Gastroesophageal sphincter (tissue), 4 donors: ENCODE data around the gene ITGA7. TPM values are rescaled to one million over a fixed set of nuclear protein-coding genes. Genes with fewer than 3 reads are reported as not detected.

Experiments
- ATAC-seq: fragments of 150-250 bp; one replicate; pipeline ENCODE4 v1.9.1; 2016; ENCODE audit warnings: mild to moderate bottlenecking, moderate library complexity
- H3K27ac ChIP-seq, 4 donors: fragments of 200-600 bp; sonication (generic) in 3 of 4; 1 replicate in 3 of 4; 2 replicates in 1 of 4; pipeline ENCODE4 v1.5.1; 2016 to 2019
- H3K27me3 ChIP-seq: fragments of 200-600 bp; sonication (generic); one replicate; pipeline ENCODE4 v1.5.1; 2019
- H3K36me3 ChIP-seq, 2 donors: fragments of 200-600 bp; sonication (generic); one replicate each; pipeline ENCODE4 v1.5.1; 2019; ENCODE audit warnings: control low read depth in 1 of 2
- H3K4me1 ChIP-seq, 3 donors: fragments of 200-600 bp; sonication (generic); 1 replicate in 2 of 3; 2 replicates in 1 of 3; pipeline ENCODE4 v1.5.1; 2016 to 2019; ENCODE audit warnings: control low read depth in 2 of 3
- H3K4me3 ChIP-seq, 2 donors: fragments of 200-600 bp; sonication (generic); one replicate each; pipeline ENCODE4 v1.5.1; 2019; ENCODE audit warnings: mild to moderate bottlenecking in 1 of 2, moderate library complexity in 1 of 2
- H3K9me3 ChIP-seq, 3 donors: fragments of 200-600 bp; sonication (generic); one replicate each; pipeline ENCODE4 v1.5.1; 2017 to 2019; ENCODE audit warnings: control low read depth in 2 of 3
- EP300 ChIP-seq: sonication (generic); formaldehyde crosslinking; IDR thresholded peaks from one replicate; pipeline ENCODE4 v1.6.1; 2017; ENCODE audit warnings: antibody characterized with exemption, mild to moderate bottlenecking
- POLR2A ChIP-seq, 2 donors: fragments of 450-650 bp; IDR thresholded peaks; one replicate each; pipeline ENCODE4 v1.6.1; 2017; ENCODE audit warnings: antibody characterized with exemption in 2 of 2, mild to moderate bottlenecking in 2 of 2, moderate library complexity in 1 of 2
- POLR2AphosphoS5 ChIP-seq: sonication (generic); formaldehyde crosslinking; IDR thresholded peaks from one replicate; pipeline ENCODE4 v1.6.1; 2017; ENCODE audit warnings: antibody characterized with exemption
- WGBS, 2 donors: methylation state at CpG; one replicate each; pipeline ENCODE4 v1.1.5; 2018; ENCODE audit warnings: low coverage in 1 of 2; 5-methylcytosine and 5-hydroxymethylcytosine counted together
- total RNA-seq, 4 donors: library from RNA; depleted of rRNA; stranded (reverse); fragments of >200 nt; gene quantifications; one replicate each; pipeline ENCODE4 v1.1.0, GENCODE V29; 2016
- TF ChIP-seq, protein P1 (sequence below), 4 experiments: fragments of 200-600 bp in 2 of 4; fragments of 450-650 bp in 2 of 4; sonication (generic) in 1 of 4; IDR thresholded peaks; one replicate each; pipeline ENCODE4 v1.5.1; 2017 to 2019; ENCODE audit warnings: antibody characterized with exemption in 4 of 4, mild to moderate bottlenecking in 2 of 4, moderate library complexity in 2 of 4

Gene ITGA7
- total RNA-seq, 4 donors from 2014 or later = 143 to 260 (median 182) TPM

DNA sequence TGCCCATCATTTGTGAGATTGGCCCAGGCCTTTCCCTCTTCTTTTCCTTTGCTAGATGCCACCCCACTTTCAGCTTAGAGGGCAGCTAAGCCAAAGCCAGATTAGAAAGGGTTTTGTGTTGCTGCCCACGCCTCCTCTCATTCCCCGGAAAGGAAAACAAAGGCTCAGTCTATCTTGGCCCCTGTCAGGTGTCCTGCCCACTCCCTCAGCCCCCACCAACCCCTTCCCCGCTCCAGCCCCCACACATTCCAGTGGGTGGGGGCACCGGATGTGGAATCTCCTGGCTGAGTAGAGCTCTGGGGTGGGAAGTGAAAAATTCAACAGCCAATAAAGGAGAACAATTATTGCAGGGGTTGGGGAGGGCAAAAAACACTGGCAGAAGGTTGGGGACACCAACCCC lies 10.3 kb upstream of the ITGA7 start:
- H3K4me1 ChIP-seq = peaks cover 18 to 92% (median 60%) of the 10 kb centered on the region in 3 donors
- ATAC-seq = no peak
- no peaks in the 10 kb centered on the region for H3K9me3 ChIP-seq
- peak overlapping the region in 1 of 2 donors; percentile 77 for H3K4me3 ChIP-seq
- TF ChIP-seq EP300 (no peak), POLR2AphosphoS5 (no peak), POLR2A (IDR thresholded peaks at IDR 0.05) (no peak)
- TF ChIP-seq, protein P1, sequence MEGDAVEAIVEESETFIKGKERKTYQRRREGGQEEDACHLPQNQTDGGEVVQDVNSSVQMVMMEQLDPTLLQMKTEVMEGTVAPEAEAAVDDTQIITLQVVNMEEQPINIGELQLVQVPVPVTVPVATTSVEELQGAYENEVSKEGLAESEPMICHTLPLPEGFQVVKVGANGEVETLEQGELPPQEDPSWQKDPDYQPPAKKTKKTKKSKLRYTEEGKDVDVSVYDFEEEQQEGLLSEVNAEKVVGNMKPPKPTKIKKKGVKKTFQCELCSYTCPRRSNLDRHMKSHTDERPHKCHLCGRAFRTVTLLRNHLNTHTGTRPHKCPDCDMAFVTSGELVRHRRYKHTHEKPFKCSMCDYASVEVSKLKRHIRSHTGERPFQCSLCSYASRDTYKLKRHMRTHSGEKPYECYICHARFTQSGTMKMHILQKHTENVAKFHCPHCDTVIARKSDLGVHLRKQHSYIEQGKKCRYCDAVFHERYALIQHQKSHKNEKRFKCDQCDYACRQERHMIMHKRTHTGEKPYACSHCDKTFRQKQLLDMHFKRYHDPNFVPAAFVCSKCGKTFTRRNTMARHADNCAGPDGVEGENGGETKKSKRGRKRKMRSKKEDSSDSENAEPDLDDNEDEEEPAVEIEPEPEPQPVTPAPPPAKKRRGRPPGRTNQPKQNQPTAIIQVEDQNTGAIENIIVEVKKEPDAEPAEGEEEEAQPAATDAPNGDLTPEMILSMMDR (IDR thresholded peaks at IDR 0.05) = no peak
- WGBS, 2 donors = 30% methylated on average over 2 of the region's 4 CpGs; no CpG with 5 or more reads in 1 of the 2 donors
- H3K27me3 ChIP-seq = no peaks in the 10 kb centered on the region
- H3K36me3 ChIP-seq = no peaks in the 10 kb centered on the region
- peak overlapping the region; percentile 84 to 98 (median 97) for H3K27ac ChIP-seq

DNA sequence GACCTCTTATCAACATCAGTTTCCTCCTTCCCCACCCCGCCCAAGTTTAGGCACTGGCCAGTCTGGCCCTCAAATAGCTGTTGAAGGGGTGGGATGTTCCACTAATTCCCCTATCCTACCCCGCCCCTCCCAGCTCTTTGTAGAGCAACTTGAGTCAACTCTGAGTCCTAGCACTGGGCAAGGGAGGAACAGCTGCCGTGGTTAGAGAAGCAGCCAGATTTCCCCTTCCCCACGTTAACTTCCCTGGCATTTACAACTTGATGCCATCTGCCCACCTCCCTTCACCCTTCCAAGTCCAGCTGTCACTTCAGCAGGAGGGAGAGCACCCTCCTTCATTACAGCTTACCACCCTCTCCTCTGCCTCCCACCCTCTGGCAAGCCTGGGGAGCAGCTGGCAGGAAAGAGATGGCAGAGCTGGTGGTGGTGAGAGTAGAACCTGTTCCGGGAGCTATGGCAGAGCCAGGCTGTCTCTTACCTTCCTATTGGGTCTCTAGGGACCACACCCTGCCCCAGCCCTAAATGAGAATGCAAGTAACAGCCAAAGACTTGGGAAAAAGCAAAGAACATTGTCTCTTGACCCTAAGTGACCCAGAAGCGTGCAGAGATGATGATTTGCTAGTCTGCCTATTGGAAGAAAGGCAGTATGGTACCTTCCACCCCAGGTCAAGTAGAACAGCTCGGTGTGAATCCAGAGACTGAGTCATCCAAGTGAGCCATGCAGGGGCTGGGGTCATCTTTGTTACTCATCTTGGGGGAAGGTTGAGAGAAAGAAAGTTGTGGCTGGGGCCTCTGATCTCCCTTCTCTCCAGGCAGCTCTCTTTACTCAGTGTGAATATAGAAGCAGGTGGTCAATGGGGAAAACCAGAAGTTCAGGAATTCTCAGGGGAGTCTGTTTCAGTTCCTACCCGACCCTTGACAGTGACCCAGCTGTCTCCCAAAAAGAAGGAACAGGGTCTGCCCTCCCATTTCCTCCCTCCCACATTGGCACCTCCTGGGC lies 9.6 kb upstream of the ITGA7 start:
- no peaks in the 10 kb centered on the region for H3K9me3 ChIP-seq
- H3K27ac ChIP-seq = peak overlapping the region; percentile 84 to 98 (median 97)
- no peaks in the 10 kb centered on the region for H3K36me3 ChIP-seq
- H3K27me3 ChIP-seq = no peaks in the 10 kb centered on the region
- peaks cover 18 to 92% (median 64%) of the 10 kb centered on the region in 3 donors for H3K4me1 ChIP-seq
- TF ChIP-seq, protein P1 (IDR thresholded peaks at IDR 0.05) = no peak
- peak; percentile 31 for TF ChIP-seq POLR2AphosphoS5
- peak overlapping the region; percentile 43 to 77 for H3K4me3 ChIP-seq
- WGBS, 2 donors = 30 to 50% methylated on average over 1 to 7 of the region's 8 CpGs
- ATAC-seq = no peak

- peak in 1 of 2 donors; percentile 32 for TF ChIP-seq POLR2A (IDR thresholded peaks at IDR 0.05)
- TF ChIP-seq, protein P1 (IDR thresholded peaks at IDR 0.05) = no peak
- Histone ChIP-seq H3K27me3 (no peaks in the 10 kb centered on the region), H3K36me3 (no peaks in the 10 kb centered on the region), H3K4me1 (peaks cover 18 to 92% (median 66%) of the 10 kb centered on the region in 3 donors), H3K4me3 (peak overlapping the region; percentile 43 to 77), H3K27ac (peak overlapping the region; percentile 84 to 98 (median 97)), H3K9me3 (no peaks in the 10 kb centered on the region)
- peak; percentile 17 for ATAC-seq
- 3 to 43% methylated on average over 1 to 12 of the region's 13 CpGs for WGBS, 2 donors
Measured at GRCh38 chr12:55716582-55716957, 8.9 kb upstream of the ITGA7 start.

- ATAC-seq = peak; percentile 78
Measured at GRCh38 chr12:55715833-55716581, 8.3 kb upstream of the ITGA7 start, which contains the start of gene BLOC1S1. TSS of gene BLOC1S1 (plus strand) at chr12:55716046. CDS start at chr12:55716052, 6 bp downstream.

More at GRCh38 chr12:55715833-55716581, 8.3 kb upstream of the ITGA7 start, which contains the start of gene BLOC1S1:
- TF ChIP-seq POLR2AphosphoS5 = peak; percentile 90
- peak in 1 of 2 donors; percentile 32 for TF ChIP-seq POLR2A (IDR thresholded peaks at IDR 0.05)
- TF ChIP-seq, protein P1 (IDR thresholded peaks at IDR 0.05) = peak in 2 of 4 experiments; percentile 25 to 29
- TF ChIP-seq EP300 = no peak
- H3K36me3 ChIP-seq = no peaks in the 10 kb centered on the region
- peak within 1 kb of the TSS; percentile 84 to 98 (median 97) for H3K27ac ChIP-seq
- H3K4me1 ChIP-seq = peaks cover 18 to 92% (median 61%) of the 10 kb centered on the region in 3 donors
- no peaks in the 10 kb centered on the region for H3K9me3 ChIP-seq
- no peaks in the 10 kb centered on the region for H3K27me3 ChIP-seq
- 2 to 3% methylated on average over 5 to 16 of the region's 42 CpGs for WGBS, 2 donors
- H3K4me3 ChIP-seq = peak within 1 kb of the TSS; percentile 43 to 77
